GM10266 (cell line): ENCODE data around the gene ZBTB7B.

Experiments
- DNase-seq: peaks from one replicate; pipeline ENCODE4 v3.0.0; 2012; ENCODE audit errors: extremely low spot score
- CTCF ChIP-seq: IDR thresholded peaks from 2 replicates; pipeline ENCODE4 v1.5.1; 2012; ENCODE audit warnings: mild to moderate bottlenecking, low read depth; ENCODE audit not compliant: control insufficient read depth, insufficient read depth; ENCODE audit errors: missing control alignments

ZBTB7B gene

GRCh38 chr1:155038602-155039307 lies 36.2 kb downstream of the ZBTB7B start:
- DNase-seq: no peak
- TF ChIP-seq CTCF: no peak

DNA sequence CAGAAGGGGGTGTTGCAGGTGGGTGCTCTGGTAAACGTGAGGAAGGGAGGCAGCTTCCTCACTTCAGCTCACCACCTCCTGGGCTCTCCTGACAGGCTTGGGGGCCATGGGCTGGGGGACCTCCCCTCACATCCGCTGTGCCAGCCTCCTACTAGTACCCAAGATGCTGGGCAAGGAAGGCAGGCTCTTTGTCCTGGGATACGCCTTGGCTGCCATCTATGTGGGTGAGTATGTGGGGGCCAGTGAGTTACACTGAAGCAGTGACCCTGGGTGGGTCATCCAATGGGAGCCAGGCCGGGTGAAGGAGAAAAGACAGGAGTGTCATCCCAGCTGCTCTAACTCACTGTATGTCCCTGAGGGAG lies 36.7 kb downstream of the ZBTB7B start:
- no peak for DNase-seq
- TF ChIP-seq CTCF: no peak

GRCh38 chr1:155040358-155041093 lies 37.9 kb downstream of the ZBTB7B start:
- no peak for TF ChIP-seq CTCF
- no peak for DNase-seq

DNA sequence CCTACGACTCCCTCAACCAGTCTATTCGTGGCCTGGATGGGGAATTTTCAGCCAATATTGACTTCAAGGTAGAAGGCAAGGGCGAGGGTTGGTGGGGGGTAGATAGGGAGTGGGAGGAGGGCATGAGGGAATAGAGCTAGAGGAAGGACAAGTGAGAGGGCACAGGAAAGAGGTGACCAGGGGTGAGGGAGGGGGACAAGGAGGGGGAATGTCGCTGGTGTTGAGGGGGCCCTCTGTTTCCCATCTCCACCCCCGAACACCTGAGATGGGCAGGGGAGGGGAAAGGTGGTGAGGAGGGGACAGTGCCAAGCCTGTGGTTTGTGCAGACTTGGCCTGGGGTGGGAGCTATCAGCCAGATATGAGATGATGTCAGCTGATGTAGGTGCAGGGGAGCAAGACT lies 40.2 kb downstream of the ZBTB7B start:
- TF ChIP-seq CTCF: no peak
- no peak for DNase-seq

GRCh38 chr1:155043301-155043702 lies 40.7 kb downstream of the ZBTB7B start:
- no peak for TF ChIP-seq CTCF
- no peak for DNase-seq

DNA sequence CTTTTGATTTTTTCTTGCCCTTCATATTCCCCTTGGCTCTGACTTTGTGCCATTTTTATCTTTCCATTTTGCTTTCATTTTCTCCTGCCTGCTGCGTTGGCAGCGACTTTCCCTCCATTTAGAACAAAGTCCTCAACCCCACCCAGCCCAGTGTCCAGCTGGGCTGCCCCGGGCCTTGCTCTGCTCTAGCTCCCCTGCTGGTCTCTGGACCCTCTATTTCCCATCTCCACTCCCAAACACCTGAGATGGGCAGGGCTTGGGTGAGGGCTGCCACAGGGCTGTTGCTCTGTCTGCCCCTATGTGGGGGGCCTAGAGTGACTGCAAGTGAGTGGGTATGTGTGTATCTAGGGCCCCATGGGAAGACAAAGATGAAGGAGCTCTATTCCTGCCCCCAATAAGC lies 41.2 kb downstream of the ZBTB7B start:
- TF ChIP-seq CTCF: no peak

DNA sequence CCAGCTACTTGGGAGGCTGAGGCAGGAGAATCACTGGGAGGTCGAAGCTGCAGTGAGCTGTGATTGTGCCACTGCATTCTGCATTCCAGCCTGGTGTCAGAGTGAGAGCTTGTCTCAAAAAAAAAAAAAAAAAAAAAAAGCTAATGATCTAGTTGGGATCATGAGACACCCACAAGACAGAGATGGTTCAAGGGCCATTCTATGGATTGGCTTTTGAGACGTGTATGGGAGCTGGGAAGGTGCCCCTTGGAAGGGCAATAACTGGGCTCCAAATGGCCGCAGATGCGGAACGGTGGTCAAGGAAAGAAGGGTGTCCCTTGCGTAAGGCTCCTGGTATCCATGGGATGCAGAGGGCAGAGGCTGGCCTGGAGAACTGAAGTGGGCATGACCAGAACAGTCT lies 41.8 kb downstream of the ZBTB7B start:
- no peak for TF ChIP-seq CTCF

More for the DNA sequence above, 41.2 kb downstream of the ZBTB7B start:
- no peak for DNase-seq

More for the DNA sequence above, 41.8 kb downstream of the ZBTB7B start:
- no peak for DNase-seq
